ENCODE results near the gene HNRNPA0.

Gene HNRNPA0

DNA sequence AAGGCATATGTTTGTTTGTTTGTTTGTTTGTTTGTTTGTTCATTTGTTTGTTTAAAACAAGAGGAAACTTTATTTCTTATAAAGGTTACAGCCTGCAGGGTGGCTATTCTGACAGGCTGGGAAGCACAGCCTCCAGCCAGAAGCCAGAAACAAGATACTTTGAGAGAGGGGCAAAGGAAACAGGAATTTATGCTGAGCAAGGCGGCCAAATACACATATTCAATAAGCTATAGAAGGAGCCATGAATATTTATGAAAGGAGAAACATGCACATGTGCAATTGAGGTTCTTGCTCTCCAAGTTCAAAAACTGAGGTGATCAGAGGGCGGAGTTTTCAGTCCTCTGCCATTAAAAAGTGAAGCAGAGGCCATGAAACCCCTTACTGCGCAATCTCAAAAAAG is 37.8 kb downstream of the HNRNPA0 start:
- no peak for DNase-seq

DNA sequence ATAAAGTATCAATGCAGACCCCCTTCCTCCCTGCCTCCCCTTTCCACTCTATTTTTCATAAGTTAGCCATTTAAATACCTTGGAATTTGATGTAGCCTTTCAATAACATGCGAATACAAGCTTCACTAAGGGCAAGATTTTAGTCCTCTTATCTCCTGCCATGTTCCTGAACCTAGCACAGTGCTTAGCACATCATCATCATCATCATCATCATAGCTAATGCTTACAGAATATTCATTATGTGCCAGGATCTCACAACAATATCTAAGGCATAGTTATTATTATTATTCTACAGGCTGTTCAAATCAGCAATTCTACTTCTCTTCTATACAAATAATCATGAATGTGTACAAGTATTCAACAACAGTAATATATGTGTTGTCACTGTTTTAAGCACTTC is 38.7 kb downstream of the HNRNPA0 start:
- no peak for DNase-seq

DNA sequence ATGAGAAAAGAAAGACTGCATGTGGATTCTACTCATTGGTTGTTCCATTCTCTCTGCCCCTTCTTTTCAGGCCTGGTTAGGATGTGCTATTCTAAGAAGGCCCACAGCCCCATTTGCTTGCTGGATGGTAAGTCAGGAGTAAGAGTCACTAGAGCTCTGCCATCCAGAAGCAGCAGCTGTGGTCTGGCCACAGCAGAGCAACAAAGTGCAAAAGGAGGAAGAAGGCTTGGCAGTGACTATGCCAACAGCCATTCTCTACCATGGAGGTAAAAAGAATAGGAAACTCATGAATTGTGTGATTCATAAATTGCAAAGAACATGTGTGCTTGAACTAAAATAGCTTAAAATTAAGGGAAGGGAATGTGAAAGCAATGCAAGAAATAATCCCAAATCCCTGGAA is 39.2 kb downstream of the HNRNPA0 start:
- no peak for DNase-seq

DNA sequence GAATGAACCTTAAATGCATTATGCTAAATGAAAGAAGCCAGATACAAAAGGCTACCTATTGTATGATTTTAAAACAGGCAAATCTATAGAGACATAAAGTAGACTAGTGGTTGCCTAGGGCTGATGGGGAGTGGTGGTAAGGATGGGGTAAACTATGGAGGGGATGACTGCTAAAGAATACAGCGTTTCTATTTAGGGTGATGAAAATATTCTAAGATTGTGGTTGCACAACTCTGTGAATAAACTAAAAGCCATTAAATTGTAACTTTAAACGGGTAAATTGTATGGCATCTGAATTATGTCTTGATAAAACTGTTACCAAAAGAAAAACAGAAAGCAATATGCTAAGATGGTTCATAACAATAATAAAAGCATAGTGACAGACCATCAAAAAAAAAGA is 39.7 kb downstream of the HNRNPA0 start:
- DNase-seq, result no peak

DNA sequence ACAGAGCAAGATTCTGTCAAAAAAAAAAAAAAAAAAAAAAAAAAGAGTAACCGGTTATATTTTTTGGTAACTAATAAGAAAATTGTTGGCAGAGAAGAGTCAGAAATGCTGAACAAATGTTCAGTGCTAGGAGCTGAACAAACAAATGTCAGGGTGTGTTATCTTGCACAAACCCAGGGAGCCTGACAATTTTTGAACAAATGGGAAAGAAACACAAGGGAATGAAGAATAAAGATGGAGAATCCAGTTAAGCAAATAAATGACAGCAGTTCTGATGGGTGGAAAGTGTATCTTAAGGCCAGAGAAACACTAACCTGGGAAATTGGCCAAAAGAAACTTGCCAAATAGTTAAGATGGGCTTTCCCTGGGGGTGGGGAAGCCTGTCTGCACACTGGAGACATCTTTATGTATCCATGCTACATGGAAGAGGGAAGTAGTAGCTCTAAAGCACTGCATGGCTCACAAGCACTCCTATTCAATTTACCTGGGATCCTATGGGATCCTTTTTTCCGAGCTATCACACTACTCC is 42.0 kb downstream of the HNRNPA0 start:
- no peak for DNase-seq

DNA sequence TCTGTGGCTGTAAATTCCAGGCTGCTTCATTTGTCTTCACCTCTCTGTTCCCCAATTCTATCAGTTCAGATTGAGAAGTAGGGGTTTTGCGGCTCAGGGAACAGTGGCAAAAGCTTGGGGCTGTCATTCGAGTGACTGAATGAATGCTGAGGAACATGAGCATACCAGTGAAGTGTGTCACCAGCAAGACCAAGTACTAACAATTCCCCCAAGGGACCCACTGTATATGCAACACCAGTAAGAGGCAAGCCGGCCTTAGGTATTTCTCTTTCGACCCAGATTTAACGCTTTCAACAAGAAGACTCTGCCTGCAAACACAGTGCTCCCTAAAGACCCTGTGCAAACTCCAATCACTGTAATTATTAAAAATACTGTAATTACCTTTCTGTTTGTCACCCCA is 44.1 kb downstream of the HNRNPA0 start:
- DNase-seq, result no peak

DNA sequence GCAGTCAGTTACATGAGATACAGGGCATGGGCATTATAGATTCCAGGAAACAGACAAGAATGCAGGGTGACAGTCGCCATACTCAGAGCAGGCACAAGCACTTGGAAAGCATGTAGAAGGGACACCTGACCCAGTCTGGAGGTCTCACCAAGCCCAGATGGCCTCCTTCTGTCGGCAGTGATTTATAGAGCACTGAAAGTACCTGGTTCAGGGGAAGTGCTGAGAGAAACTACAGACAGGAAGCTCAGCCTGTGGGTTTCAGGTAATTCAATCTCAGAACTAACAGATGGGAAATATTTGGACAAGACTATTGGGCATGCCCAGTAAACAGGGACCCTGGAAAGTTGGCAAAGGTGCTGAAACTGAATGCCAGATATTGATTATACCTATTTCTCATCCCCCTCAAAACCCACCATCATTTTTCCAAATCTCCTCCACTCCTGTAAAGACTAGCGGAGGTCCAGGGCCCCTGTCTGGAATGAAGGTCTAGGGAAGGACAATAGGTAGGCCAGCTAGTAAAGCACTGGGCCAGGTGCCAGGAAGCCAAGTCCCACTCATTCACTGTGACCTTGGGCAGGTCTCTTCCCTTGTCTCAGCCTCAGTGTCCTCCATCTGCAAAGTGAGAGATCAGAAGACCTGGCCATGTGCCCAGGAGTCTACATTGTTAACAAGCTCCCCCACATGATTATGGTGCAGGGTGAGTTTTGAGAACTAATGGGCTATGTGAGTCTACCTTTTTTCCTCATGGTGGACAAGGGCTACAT is 45.2 kb downstream of the HNRNPA0 start:
- DNase-seq, result no peak

DNA sequence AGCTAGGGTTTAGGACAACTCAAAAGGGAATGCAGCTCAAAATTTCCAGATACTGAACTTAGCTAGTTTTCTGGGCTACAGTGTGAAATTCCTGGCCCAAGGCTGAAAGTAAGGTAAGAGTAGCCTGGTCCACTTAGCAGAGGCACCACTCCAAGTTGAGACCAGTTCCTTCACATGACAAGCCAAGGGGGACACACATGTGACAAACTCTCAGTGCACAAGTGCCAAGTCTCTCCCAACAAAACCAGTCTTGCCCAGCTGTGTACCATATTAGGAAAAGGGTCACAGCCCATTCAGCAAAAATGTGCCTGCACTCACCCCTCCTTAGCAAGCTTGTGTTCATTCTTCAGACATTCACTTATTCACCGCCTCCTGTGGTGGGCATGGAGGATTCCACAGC is 46.1 kb downstream of the HNRNPA0 start:
- DNase-seq, result no peak

DNA sequence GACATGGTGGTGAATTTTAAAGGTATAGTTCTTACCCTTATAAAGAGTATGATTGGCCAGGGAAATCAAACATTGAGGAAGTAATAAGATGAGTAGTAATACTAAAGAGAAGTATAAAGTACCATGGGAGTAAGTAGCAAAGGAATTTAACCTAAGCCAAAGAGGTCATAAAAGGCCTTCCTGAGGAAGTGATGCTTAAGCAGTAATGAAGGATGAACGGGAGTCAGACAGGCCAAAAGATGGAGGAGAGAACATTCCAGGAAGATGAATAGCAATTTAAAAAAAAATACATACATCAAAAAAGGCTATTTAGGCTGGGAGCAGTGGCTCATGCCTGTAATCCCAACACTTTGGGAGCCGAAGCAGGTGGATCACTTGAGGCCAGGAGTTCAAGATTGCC is 47.3 kb downstream of the HNRNPA0 start:
- no peak for DNase-seq

DNA sequence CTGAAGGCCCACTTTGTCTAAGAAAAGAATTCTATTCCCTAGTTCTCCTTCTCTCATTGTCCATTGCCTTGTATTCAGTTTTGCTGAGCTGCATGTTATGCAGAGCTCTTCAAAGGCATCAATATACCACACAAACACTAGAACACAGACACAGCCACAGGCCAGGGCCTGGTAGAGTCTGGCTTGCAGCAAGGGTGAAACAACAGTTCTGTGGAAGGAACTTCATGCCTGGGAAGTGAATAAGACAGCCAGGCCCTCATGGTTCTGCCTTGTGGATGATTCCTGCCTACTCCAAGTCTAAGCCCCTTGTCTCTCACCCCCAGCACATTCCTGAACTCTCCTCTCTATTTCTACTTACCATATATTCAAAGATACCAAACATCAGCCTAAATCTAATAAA is 49.1 kb downstream of the HNRNPA0 start:
- DNase-seq, result no peak

DNA sequence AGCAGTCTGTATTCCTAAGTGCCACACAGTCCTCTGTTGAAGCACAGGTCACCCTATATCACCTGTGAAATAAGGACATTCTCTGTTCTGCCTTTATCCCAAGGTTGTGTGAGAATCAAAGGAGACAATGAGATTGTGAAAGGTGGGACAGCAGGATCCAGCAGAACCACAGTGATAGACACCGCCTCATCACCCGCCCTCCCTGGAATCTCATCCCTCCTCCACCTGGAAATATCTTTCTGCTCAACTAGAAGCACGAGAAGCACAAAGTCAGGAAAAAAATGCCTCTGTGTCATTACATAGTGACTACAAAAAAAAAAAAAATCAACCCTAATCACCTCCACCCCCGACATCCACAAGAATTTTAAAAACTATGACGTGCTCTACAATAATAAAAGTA is 50.6 kb downstream of the HNRNPA0 start:
- DNase-seq, result no peak

DNA sequence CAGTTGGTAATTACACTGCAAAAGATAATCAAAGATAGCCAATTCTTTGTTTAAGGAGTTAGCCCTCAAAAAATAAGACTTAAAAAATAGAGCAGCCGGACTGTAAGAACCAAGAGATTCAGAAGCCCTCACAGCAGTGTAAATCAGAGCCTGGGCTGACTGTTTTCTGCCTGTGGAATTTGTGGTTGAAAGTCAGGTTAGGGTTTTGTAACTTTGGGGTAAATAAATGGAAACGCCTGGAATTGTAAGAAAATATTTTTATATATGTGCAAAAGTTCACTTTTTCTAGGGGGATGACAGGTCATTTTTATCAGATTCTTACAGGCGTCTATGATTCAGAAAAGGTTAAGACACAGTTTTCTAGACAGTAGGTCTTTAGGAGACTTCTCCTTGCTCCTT is 53.9 kb downstream of the HNRNPA0 start:
- no peak for DNase-seq

DNA sequence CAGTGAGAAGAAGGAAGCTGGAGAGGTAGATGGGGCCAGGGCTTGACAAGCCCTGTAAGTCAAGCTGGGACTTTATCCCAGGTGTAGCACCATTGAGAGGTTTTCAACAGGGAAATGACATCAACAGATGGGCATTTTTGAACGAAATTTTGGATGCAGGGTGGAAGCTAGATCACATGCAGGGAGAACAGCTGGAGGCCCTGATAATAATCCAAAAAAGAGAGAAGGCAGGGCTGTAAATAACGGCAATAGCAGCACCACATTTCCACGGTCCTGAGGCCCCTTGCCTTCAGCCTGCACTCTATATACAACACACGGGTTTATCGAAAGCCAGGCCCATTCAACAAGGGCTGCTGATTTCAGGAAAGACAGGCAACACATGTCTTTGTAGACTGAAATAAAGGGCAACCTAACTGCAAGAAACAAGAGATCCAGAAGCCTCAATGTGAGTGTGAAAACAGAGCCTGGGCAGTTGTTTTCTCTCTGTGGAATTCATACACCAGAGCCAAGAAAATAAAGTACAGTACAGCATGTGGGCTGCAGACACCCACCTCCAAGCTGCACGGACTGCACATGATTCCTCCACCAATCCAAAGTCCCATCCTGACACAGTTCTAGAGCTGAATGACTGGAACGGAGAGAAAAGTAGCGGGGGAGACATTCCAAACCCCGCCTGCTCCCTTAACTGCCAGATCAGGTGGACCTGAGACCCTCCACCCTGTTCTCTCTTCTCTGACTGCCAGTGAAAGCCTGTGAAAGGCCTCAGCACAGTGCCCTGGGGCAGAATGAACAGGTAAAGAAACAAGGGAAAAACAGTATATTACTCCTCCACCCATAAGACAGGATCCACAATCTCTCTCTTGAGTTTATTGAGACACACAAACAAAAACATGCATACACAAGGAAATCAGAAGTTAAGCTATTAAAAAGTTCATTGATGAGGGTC is 54.6 kb downstream of the HNRNPA0 start:
- no peak for DNase-seq

DNA sequence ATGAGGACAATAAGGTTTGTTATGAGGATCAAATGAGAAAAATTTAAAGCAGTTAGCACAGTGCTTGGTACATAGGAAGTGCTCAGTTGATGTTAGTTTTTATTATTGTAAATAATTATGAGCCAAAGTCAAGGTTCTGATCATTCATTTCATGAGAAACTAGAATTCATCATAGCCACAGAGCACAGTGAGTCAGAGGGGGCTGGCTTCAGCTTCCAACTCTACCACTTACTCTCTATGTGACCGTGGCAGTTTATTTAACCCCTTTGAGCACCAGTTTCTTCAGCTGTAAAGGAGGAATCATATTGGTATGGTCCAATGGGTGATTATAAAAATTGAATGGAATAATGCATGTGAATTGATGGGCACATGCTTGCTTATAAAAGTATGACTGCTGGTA is 57.7 kb downstream of the HNRNPA0 start:
- DNase-seq, result no peak

DNA sequence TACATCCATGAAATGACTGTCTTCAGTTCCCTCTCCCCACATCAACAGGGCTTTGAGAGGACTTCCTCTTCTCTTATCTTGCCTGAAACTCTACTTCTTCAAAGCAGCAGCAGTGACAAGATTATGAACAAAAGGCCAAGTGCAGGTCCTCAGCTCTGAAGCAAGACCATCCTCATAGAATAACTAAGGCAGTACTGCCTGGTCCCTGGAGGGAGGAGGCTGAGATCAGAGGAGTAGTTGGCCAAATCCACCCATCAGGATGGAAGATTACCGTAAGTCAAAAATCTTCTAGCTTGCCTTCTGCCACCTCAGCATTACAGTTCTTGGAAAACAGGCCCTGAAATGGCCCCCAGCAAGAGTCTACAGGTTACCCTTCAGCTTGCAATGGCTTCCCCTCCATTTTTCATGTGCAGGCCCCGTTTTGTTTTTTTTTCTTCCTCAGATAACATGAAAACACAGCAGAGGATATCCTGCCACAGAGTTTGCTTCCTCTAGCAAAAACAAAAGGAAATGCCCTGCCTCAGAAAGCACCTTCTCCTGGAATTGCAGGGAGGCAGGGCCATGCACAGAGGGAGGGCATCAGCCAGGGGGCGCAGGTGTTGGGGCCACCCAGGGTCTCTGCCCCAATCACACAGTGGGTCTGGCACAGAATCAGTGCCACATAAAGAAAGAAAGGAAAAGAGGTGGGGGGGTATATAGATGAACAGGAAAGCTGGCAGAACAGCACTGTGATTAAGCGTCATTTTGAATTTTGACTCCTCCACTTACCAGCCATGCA is 58.3 kb downstream of the HNRNPA0 start:
- peak; percentile 40 for DNase-seq

Data from CD4-positive, alpha-beta T cell treated with Interleukin-10 for 1 hour (primary cell).